Esophagus muscularis mucosa (tissue), 4 donors: ENCODE measurements around the gene GRM4. TPM values are rescaled to one million over a fixed set of nuclear protein-coding genes. Genes with fewer than 3 reads are reported as not detected.

Source experiments
- DNase-seq: peaks from one replicate; pipeline ENCODE4 v3.0.0-alpha.2; 2017; ENCODE audit errors: extremely low spot score
- H3K27ac ChIP-seq, 4 donors: fragments of 200-600 bp; sonication (generic); replicated peaks in 1 of 4; 1 replicate in 3 of 4; 2 replicates in 1 of 4; pipeline ENCODE4 v1.5.1; 2016 to 2019; ENCODE audit warnings: mild to moderate bottlenecking in 1 of 4
- H3K27me3 ChIP-seq, 4 donors: fragments of 200-600 bp; sonication (generic); one replicate each; pipeline versions ENCODE4 v1.5.1 to v1.6.0; 2016 to 2019
- H3K36me3 ChIP-seq, 4 donors: fragments of 200-600 bp; sonication (generic); one replicate each; pipeline ENCODE4 v1.5.1; 2016 to 2019
- H3K4me1 ChIP-seq, 4 donors: fragments of 200-600 bp; sonication (generic); one replicate each; pipeline ENCODE4 v1.5.1; 2016 to 2019
- H3K4me3 ChIP-seq, 4 donors: fragments of 200-600 bp; sonication (generic); 1 replicate in 2 of 4; 2 replicates in 2 of 4; pipeline ENCODE4 v1.5.1; 2016 to 2019; ENCODE audit warnings: mild to moderate bottlenecking in 4 of 4, moderate library complexity in 1 of 4
- H3K9me3 ChIP-seq, 4 donors: fragments of 200-600 bp; sonication (generic); 1 replicate in 3 of 4; 2 replicates in 1 of 4; pipeline ENCODE4 v1.5.1; 2016 to 2019
- EP300 ChIP-seq: sonication (generic); formaldehyde crosslinking; IDR thresholded peaks from one replicate; pipeline ENCODE4 v1.6.1; 2017; ENCODE audit warnings: antibody characterized with exemption
- POLR2A ChIP-seq: fragments of 450-650 bp; IDR thresholded peaks from one replicate; pipeline ENCODE4 v1.6.1; 2017; ENCODE audit warnings: antibody characterized with exemption, moderate library complexity, mild to moderate bottlenecking, low read depth
- POLR2AphosphoS5 ChIP-seq, 2 donors: sonication (generic); formaldehyde crosslinking; IDR thresholded peaks; one replicate each; pipeline ENCODE4 v1.6.1; 2017; ENCODE audit warnings: antibody characterized with exemption in 2 of 2
- WGBS: methylation state at CpG from one replicate; pipeline ENCODE4 v1.1.5; 2018; 5-methylcytosine and 5-hydroxymethylcytosine counted together
- intact Hi-C: fragments of 100-400 bp; cut with DNase I; formaldehyde crosslinking; loops from one replicate; pipeline ENCODE4 v1.15.1; 2023
- total RNA-seq, 4 donors: library from RNA; depleted of rRNA; stranded (reverse); fragments of >200 nt; gene quantifications; one replicate each; pipeline versions ENCODE4 v1.1.0 to v1.2.1, GENCODE V29; 2016
- TF ChIP-seq, protein P1 (sequence below), 3 experiments: fragments of 200-600 bp in 2 of 3; fragments of 450-650 bp in 1 of 3; sonication (generic) in 2 of 3; IDR thresholded peaks; one replicate each; pipeline ENCODE4 v1.5.1; 2017 to 2019; ENCODE audit warnings: antibody characterized with exemption in 3 of 3, mild to moderate bottlenecking in 2 of 3, moderate library complexity in 1 of 3

GRM4 gene
- total RNA-seq, 4 donors from 2014 or later, result not detected

DNA sequence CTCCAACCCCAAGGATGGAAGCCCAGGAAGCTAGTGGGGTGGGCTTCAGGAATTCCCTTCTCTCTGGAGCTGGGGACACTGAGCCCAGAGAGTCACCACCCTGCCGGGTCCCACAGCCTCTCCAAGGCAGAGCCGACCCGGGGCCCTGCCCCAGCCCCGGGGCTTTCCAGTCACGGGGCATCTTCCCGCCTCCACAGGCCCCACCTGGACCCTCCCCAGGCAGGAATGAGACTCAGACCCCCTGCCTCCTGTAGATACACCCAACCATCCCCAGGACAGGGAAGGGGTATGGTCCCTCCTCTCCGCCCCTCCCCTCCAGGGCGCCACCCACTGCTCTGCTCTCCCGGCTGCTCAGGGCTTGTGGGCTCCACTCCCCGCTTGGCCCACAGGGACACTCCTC, 53.3 kb downstream of the GRM4 start:
- WGBS, result 72% methylated on average over 5 of the region's 10 CpGs

DNA sequence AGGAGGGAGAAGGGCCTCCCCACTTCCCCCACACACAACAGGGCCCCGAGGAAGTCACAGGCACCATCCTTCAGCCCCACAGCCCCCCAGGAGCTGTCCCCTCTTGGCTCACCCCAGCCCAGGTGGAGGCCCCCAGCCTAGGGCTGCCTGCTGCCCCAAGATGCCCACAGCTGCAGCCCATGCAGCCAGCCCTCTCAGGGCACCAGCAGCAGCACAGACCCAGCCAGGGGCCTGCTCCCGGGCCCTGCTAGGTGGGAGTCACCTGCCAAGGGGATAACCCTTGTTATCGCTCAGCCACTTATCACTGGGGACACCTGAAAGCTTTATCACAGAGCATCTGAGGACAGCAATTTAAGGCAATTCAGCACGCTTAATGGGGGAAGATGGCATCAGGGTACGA, 55.0 kb downstream of the GRM4 start:
- Histone ChIP-seq H3K27me3 (peaks cover 0 to 41% (median 3%) of the 10 kb centered on the region in 4 donors), H3K9me3 (peaks cover 0 to 4% (median 0%) of the 10 kb centered on the region in 4 donors), H3K27ac (no peak overlapping the region), H3K36me3 (no peaks in the 10 kb centered on the region), H3K4me3 (no peak overlapping the region), H3K4me1 (no peaks in the 10 kb centered on the region)
- no peak for DNase-seq
- no peak for TF ChIP-seq EP300
- TF ChIP-seq, protein P1, sequence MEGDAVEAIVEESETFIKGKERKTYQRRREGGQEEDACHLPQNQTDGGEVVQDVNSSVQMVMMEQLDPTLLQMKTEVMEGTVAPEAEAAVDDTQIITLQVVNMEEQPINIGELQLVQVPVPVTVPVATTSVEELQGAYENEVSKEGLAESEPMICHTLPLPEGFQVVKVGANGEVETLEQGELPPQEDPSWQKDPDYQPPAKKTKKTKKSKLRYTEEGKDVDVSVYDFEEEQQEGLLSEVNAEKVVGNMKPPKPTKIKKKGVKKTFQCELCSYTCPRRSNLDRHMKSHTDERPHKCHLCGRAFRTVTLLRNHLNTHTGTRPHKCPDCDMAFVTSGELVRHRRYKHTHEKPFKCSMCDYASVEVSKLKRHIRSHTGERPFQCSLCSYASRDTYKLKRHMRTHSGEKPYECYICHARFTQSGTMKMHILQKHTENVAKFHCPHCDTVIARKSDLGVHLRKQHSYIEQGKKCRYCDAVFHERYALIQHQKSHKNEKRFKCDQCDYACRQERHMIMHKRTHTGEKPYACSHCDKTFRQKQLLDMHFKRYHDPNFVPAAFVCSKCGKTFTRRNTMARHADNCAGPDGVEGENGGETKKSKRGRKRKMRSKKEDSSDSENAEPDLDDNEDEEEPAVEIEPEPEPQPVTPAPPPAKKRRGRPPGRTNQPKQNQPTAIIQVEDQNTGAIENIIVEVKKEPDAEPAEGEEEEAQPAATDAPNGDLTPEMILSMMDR (IDR thresholded peaks at IDR 0.05), result no peak
- no peak for TF ChIP-seq POLR2AphosphoS5 (IDR thresholded peaks at IDR 0.05)
- no peak for TF ChIP-seq POLR2A
- intact Hi-C loops, result no loop called here
- WGBS, result 96% methylated on average over 4 of the region's 5 CpGs

More for the DNA sequence above, 53.3 kb downstream of the GRM4 start:
- no peaks in the 10 kb centered on the region for H3K36me3 ChIP-seq
- TF ChIP-seq, protein P1 (IDR thresholded peaks at IDR 0.05), result no peak
- no peak overlapping the region for H3K4me3 ChIP-seq
- H3K27me3 ChIP-seq, result peaks cover 0 to 53% (median 3%) of the 10 kb centered on the region in 4 donors
- intact Hi-C loops, result no loop called here
- no peak for DNase-seq
- H3K27ac ChIP-seq, result no peak overlapping the region
- no peaks in the 10 kb centered on the region for H3K4me1 ChIP-seq
- peaks cover 0 to 4% (median 0%) of the 10 kb centered on the region in 4 donors for H3K9me3 ChIP-seq

DNA sequence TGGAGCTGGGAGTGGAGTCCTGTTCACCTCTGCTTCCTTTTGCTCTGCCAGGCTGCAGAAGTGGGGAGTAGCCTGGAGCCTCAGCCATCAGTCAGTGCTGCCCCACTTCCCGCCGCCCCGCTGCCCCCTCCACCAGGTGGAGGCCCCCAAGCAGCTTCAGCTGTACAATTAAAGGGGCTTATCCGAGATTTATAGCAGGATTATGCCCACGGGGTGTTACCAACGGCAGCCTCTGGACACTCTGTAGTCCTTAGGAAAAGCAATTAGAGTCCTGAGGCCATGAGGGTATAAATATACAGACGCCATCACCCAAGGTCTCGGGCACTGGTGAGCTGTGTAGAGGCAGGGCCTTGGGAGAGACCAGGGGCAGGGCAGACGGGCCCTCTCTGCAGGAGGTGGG, 55.4 kb downstream of the GRM4 start:
- H3K27me3 ChIP-seq, result peaks cover 0 to 37% (median 3%) of the 10 kb centered on the region in 4 donors

DNA sequence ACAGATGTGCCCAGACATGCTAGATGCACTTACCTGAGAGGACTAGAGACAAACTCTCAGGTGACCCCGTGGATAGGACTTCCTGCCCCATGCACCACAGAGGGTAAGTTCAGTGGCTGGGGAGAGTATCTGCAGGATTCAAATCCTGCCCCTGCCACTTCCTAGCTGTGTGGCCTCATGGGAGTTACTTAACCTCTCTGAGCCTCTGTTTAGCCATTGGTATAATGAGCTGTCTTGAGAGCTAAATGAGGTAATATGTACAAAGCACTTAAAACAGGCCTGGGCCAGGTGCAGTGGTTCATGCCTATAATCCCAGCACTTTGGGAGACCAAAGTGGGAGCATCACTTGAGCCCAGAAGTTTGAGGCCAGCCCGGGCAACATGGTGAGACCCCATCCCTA, 59.3 kb downstream of the GRM4 start:
- Histone ChIP-seq H3K4me3 (no peak overlapping the region), H3K27ac (no peak overlapping the region), H3K27me3 (no peaks in the 10 kb centered on the region), H3K4me1 (no peaks in the 10 kb centered on the region), H3K9me3 (no peaks in the 10 kb centered on the region), H3K36me3 (no peaks in the 10 kb centered on the region)
- no peak for TF ChIP-seq POLR2AphosphoS5 (IDR thresholded peaks at IDR 0.05)
- no peak for TF ChIP-seq EP300
- TF ChIP-seq, protein P1 (IDR thresholded peaks at IDR 0.05), result no peak
- no peak for TF ChIP-seq POLR2A
- DNase-seq, result no peak
- intact Hi-C loops, result no loop called here
- 100% methylated on average over 2 of the region's 2 CpGs for WGBS

More for the DNA sequence above, 55.4 kb downstream of the GRM4 start:
- H3K36me3 ChIP-seq, result no peaks in the 10 kb centered on the region
- intact Hi-C loops, result no loop called here
- H3K27ac ChIP-seq, result no peak overlapping the region
- H3K9me3 ChIP-seq, result peaks cover 0 to 4% (median 0%) of the 10 kb centered on the region in 4 donors
- WGBS, result 80% methylated on average over 2 of the region's 9 CpGs
- TF ChIP-seq EP300 (no peak), POLR2AphosphoS5 (IDR thresholded peaks at IDR 0.05) (no peak), POLR2A (no peak)
- TF ChIP-seq, protein P1 (IDR thresholded peaks at IDR 0.05), result no peak
- no peak for DNase-seq
- H3K4me1 ChIP-seq, result no peaks in the 10 kb centered on the region
- H3K4me3 ChIP-seq, result no peak overlapping the region

DNA sequence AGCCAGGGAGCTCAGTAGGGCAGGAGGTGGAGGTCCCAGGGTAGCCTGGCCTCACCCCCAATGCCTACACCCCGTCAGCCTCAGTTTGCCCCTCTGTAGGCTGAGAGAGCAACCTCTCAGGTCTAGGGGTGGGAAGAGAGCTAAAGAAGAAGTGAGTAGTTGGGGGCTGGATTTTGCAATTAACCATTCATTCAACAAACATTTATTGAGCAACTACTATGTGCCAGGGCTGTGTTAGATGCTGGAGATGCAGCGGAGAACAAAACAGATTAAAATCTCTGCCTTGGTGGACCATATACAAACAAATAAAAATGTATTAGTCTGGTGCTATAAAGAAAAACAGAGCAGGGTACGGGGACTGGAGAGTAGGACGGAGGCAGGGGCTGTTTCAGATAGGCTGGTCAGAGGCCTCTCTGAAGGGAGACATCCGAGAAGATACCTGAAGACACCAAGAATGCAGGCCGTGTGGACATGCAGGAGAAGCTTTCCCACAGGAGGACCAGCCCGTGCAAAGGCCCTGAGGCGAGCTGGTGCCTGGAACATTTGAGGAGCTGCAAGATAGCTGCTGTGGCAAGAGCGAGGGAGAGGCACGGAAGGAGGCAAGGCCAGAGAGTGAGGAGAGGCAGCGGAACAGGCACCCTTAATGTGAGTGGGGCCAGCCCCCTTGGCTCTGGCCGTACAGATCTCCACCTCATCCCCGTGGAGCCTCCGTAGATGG, 60.3 kb downstream of the GRM4 start:
- no peak for DNase-seq
- no peak overlapping the region for H3K4me3 ChIP-seq
- intact Hi-C loops, result no loop called here
- H3K4me1 ChIP-seq, result no peaks in the 10 kb centered on the region
- peaks cover 0 to 6% (median 0%) of the 10 kb centered on the region in 4 donors for H3K27me3 ChIP-seq
- no peaks in the 10 kb centered on the region for H3K36me3 ChIP-seq
- no peak for TF ChIP-seq POLR2AphosphoS5 (IDR thresholded peaks at IDR 0.05)
- no peak for TF ChIP-seq POLR2A
- TF ChIP-seq EP300, result no peak
- TF ChIP-seq, protein P1 (IDR thresholded peaks at IDR 0.05), result no peak
- no peak overlapping the region for H3K27ac ChIP-seq
- H3K9me3 ChIP-seq, result no peaks in the 10 kb centered on the region
- 87% methylated on average over 8 of the region's 14 CpGs for WGBS
